Activated CD8-positive, alpha-beta T cell treated with anti-CD3 and anti-CD28 coated beads for 36 hours (primary cell): ENCODE data around the gene RPS19BP1. TPM values are rescaled to one million over a fixed set of nuclear protein-coding genes. Genes with fewer than 3 reads are reported as not detected.

Source experiments
- ATAC-seq: fragments of 200-7000 bp; cut with Tn5 transposase; one replicate; pipeline ENCODE4 v1.10.0; 2021; ENCODE audit warnings: mild to moderate bottlenecking, moderate library complexity
- CTCF ChIA-PET: fragments of 350-600 bp; sonication (Branson Sonifier 250); formaldehyde crosslinking; loops from one replicate; lab custom pipeline; 2021; ENCODE audit warnings: antibody characterized with exemption; lab: Charles Lee
- POLR2A ChIA-PET: fragments of 350-600 bp; sonication (Branson Sonifier 250); formaldehyde crosslinking; loops from one replicate; lab custom pipeline; 2021; ENCODE audit warnings: antibody characterized with exemption; lab: Charles Lee
- DNase-seq: peaks from one replicate; pipeline ENCODE4 v3.0.0-alpha.2; 2020
- H3K27ac Mint-ChIP-seq: one replicate; pipeline ENCODE4 v1.8.0; 2021; ENCODE audit warnings: mild to moderate bottlenecking, mixed read lengths
- H3K27me3 Mint-ChIP-seq: one replicate; pipeline ENCODE4 v1.8.0; 2021; ENCODE audit warnings: mixed read lengths
- H3K36me3 Mint-ChIP-seq: one replicate; pipeline ENCODE4 v1.8.0; 2021; ENCODE audit warnings: low read depth, mixed read lengths
- H3K4me1 Mint-ChIP-seq: one replicate; pipeline ENCODE4 v1.8.0; 2021; ENCODE audit warnings: low read depth, mixed read lengths
- H3K4me3 Mint-ChIP-seq: one replicate; pipeline ENCODE4 v1.8.0; 2021; ENCODE audit warnings: mild to moderate bottlenecking, moderate library complexity, mixed read lengths
- H3K9me3 Mint-ChIP-seq: one replicate; pipeline ENCODE4 v1.8.0; 2021; ENCODE audit warnings: mixed read lengths
- CTCF ChIP-seq: fragments of 200-600 bp; IDR thresholded peaks from one replicate; pipeline ENCODE4 v1.8.0; 2022; ENCODE audit warnings: antibody characterized with exemption, mild to moderate bottlenecking
- intact Hi-C: fragments of 100-400 bp; cut with micrococcal nuclease; formaldehyde crosslinking; loops from one replicate; pipeline ENCODE4 v1.10.0; 2022
- total RNA-seq, 2 experiments: library from RNA; stranded (reverse); gene quantifications; one replicate each; pipeline ENCODE4 v1.2.3, GENCODE V29; 2021

The RPS19BP1 gene
- total RNA-seq, 2 experiments from 2014 or later, result 68.5 to 71.7 TPM

DNA sequence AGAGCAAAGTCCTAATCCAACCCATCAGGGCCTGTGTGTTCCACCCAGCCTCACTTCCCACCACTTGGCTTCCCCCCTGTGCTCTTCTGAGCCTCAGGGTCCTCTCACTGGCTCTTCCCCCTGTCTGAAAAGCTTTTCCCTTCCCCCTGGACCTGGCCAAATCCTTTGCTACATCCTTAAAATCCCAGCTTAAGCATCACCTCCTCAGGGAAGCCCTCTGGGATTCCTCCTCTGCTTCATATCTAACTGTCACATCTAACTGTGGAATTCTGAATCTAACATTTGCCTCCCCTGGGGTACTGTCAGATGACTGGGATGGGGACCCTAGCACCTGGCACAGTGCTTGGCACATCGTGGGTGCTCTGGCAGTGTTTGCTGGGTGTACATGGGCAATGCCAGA lies 39.0 kb upstream of the RPS19BP1 start:
- no peak overlapping the region for H3K27ac Mint-ChIP-seq
- ChIA-PET POLR2A (interaction anchor here (1.0 kb wide), 1 partner anchor 9 kb away, joined by 3 read pairs; no protein-coding TSS in a partner anchor), CTCF (interaction anchor here (1.5 kb wide), 1 partner anchor 12 kb away, joined by 4 read pairs; no protein-coding TSS in a partner anchor)
- H3K4me1 Mint-ChIP-seq, result peaks cover 13% of the 10 kb centered on the region
- H3K36me3 Mint-ChIP-seq, result no peaks in the 10 kb centered on the region
- H3K4me3 Mint-ChIP-seq, result no peak overlapping the region
- intact Hi-C loops, result no loop called here
- DNase-seq, result no peak
- no peaks in the 10 kb centered on the region for H3K9me3 Mint-ChIP-seq
- no peaks in the 10 kb centered on the region for H3K27me3 Mint-ChIP-seq
- TF ChIP-seq CTCF, result no peak
- no peak for ATAC-seq

DNA sequence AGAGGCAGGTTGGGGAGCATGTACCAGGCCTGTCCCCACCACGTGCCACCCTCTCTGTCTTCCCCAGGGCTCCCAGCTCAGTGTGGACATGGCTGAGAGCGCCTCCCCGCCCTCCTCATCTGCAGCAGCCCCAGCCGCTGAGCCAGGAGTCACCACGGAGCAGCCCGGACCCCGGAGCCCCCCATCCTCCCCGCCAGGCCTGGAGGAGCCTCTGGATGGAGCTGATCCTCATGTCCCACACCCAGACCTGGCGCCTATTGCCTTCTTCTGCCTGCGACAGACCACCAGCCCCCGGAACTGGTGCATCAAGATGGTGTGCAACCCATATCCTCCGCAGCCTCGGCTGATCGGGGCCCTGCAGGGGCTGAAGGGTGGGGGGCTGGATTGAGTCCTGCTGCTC lies 38.1 kb upstream of the RPS19BP1 start, which contains the start of gene CACNA1I:
CACNA1I (plus strand) TSS at position 89 of the 400 bp plus-strand sequence; CDS start at position 89, 0 bp downstream.
- peaks cover 4% of the 10 kb centered on the region for H3K9me3 Mint-ChIP-seq
- H3K4me3 Mint-ChIP-seq, result no peak within 1 kb of the TSS
- TF ChIP-seq CTCF, result no peak
- no peaks in the 10 kb centered on the region for H3K36me3 Mint-ChIP-seq
- DNase-seq (no peak), ATAC-seq (no peak)
- intact Hi-C loops, result no loop called here
- H3K27ac Mint-ChIP-seq, result no peak within 1 kb of the TSS
- ChIA-PET POLR2A (no interaction called here), CTCF (interaction anchor here (1.5 kb wide), 1 partner anchor 11 kb away, joined by 4 read pairs; no protein-coding TSS in a partner anchor)
- H3K4me1 Mint-ChIP-seq, result peaks cover 13% of the 10 kb centered on the region
- no peaks in the 10 kb centered on the region for H3K27me3 Mint-ChIP-seq

GRCh38 chr22:39570226-39570625 lies 37.7 kb upstream of the RPS19BP1 start:
- no peaks in the 10 kb centered on the region for H3K27me3 Mint-ChIP-seq
- intact Hi-C loops, result no loop called here
- no peak overlapping the region for H3K27ac Mint-ChIP-seq
- POLR2A ChIA-PET, result no interaction called here
- CTCF ChIA-PET, result no interaction called here
- peaks cover 8% of the 10 kb centered on the region for H3K9me3 Mint-ChIP-seq
- no peak for ATAC-seq
- no peak for DNase-seq
- no peak for TF ChIP-seq CTCF
- H3K4me1 Mint-ChIP-seq, result peaks cover 13% of the 10 kb centered on the region
- H3K4me3 Mint-ChIP-seq, result no peak overlapping the region
- no peaks in the 10 kb centered on the region for H3K36me3 Mint-ChIP-seq

- no peak overlapping the region for H3K27ac Mint-ChIP-seq
- no peak for TF ChIP-seq CTCF
- POLR2A ChIA-PET, result no interaction called here
Observed at GRCh38 chr22:39569066-39569465, 36.5 kb upstream of the RPS19BP1 start.

DNA sequence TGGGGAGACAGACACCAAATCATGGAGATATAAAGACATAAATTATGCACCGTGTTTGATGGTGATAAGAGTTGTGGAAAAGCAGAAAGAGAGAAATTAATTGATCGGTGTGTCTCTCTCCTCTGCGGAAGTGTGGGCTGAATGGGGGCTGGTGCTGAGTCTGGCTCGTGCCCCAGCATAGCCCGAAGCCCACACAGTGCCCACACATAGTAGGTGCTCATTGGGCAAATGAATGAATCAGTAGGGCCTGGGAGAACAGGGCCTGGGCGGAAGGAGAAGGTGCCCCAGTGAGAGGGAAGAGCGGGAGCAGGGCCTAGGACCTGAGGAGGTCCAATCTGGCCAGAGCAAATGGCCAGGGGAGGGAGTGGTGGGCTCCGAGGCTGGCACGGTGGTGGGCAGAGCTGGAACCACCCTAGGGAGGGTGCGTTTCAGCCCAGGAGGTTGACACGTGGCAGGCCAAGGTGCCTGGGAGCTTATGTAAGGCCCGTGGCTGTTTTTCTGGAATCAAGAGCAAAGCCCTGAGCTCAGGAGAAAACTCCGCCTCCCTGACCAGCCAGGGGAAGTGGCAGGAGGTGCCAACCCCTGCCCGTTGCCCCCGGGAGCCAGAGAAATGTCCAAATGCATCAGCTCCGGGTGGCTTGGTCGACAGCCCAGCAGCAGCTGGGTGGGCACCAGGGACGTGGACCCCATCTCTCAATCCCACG lies 35.9 kb upstream of the RPS19BP1 start:
- H3K9me3 Mint-ChIP-seq, result peaks cover 8% of the 10 kb centered on the region

More at GRCh38 chr22:39569066-39569465, 36.5 kb upstream of the RPS19BP1 start:
- ATAC-seq (no peak), DNase-seq (no peak)
- no peak overlapping the region for H3K4me3 Mint-ChIP-seq
- intact Hi-C loops, result no loop called here
- no peaks in the 10 kb centered on the region for H3K27me3 Mint-ChIP-seq
- H3K4me1 Mint-ChIP-seq, result peaks cover 13% of the 10 kb centered on the region
- H3K9me3 Mint-ChIP-seq, result peaks cover 8% of the 10 kb centered on the region
- CTCF ChIA-PET, result no interaction called here
- no peaks in the 10 kb centered on the region for H3K36me3 Mint-ChIP-seq

More for the DNA sequence above, 35.9 kb upstream of the RPS19BP1 start:
- intact Hi-C loops, result no loop called here
- no peak overlapping the region for H3K4me3 Mint-ChIP-seq
- TF ChIP-seq CTCF, result no peak
- ChIA-PET CTCF (no interaction called here), POLR2A (no interaction called here)
- no peaks in the 10 kb centered on the region for H3K27me3 Mint-ChIP-seq
- H3K27ac Mint-ChIP-seq, result no peak overlapping the region
- peaks cover 13% of the 10 kb centered on the region for H3K4me1 Mint-ChIP-seq
- ATAC-seq (no peak), DNase-seq (no peak)
- H3K36me3 Mint-ChIP-seq, result no peaks in the 10 kb centered on the region
